RWPE2 (cell line): Measurements from ENCODE around the gene TSC2.
"Not testable (repeated sequence)": the region's sequence is repeated elsewhere in the genome, so short reads cannot be mapped to it uniquely, and the experiment has no call there.

Experiments
- ATAC-seq: fragments of 200-7000 bp; cut with Tn5 transposase; 3 replicates; pipeline ENCODE4 v1.9.1; 2021; ENCODE audit warnings: low read depth
- DNase-seq: peaks from one replicate; pipeline ENCODE4 v3.0.0-alpha.2; 2020; ENCODE audit warnings: low spot score
- H3K27ac ChIP-seq: fragments of 450-650 bp; 2 replicates; pipeline ENCODE4 v1.5.1; 2017; ENCODE audit warnings: mild to moderate bottlenecking; ENCODE audit not compliant: poor library complexity, severe bottlenecking
- H3K27me3 ChIP-seq: fragments of 250-450 bp; sonication (Bioruptor Pico); 2 replicates; pipeline ENCODE4 v1.5.1; 2021; ENCODE audit warnings: mild to moderate bottlenecking, moderate library complexity; ENCODE audit not compliant: insufficient read depth, poor library complexity, severe bottlenecking
- H3K36me3 ChIP-seq: fragments of 250-450 bp; sonication (Bioruptor Pico); 2 replicates; pipeline ENCODE4 v1.5.1; 2020; ENCODE audit warnings: low read depth, mild to moderate bottlenecking, moderate library complexity
- H3K4me1 ChIP-seq: fragments of 250-450 bp; sonication (Bioruptor Pico); 2 replicates; pipeline ENCODE4 v1.5.1; 2021; ENCODE audit warnings: mild to moderate bottlenecking, moderate library complexity; ENCODE audit not compliant: insufficient read depth, poor library complexity, severe bottlenecking
- H3K4me3 ChIP-seq: fragments of 250-450 bp; sonication (Bioruptor Pico); 2 replicates; pipeline ENCODE4 v1.5.1; 2021; ENCODE audit warnings: mild to moderate bottlenecking, moderate library complexity; ENCODE audit not compliant: severe bottlenecking
- H3K9me3 ChIP-seq: fragments of 250-450 bp; sonication (Bioruptor Pico); 2 replicates; pipeline ENCODE4 v1.5.1; 2021; ENCODE audit warnings: mild to moderate bottlenecking, moderate library complexity; ENCODE audit not compliant: severe bottlenecking
- TF ChIP-seq, protein P1 (sequence below): fragments of 450-650 bp; IDR thresholded peaks from one replicate; pipeline ENCODE4 v1.5.1; 2017; ENCODE audit warnings: mild to moderate bottlenecking, moderate library complexity; ENCODE audit not compliant: poor library complexity, severe bottlenecking

TSC2 gene

DNA sequence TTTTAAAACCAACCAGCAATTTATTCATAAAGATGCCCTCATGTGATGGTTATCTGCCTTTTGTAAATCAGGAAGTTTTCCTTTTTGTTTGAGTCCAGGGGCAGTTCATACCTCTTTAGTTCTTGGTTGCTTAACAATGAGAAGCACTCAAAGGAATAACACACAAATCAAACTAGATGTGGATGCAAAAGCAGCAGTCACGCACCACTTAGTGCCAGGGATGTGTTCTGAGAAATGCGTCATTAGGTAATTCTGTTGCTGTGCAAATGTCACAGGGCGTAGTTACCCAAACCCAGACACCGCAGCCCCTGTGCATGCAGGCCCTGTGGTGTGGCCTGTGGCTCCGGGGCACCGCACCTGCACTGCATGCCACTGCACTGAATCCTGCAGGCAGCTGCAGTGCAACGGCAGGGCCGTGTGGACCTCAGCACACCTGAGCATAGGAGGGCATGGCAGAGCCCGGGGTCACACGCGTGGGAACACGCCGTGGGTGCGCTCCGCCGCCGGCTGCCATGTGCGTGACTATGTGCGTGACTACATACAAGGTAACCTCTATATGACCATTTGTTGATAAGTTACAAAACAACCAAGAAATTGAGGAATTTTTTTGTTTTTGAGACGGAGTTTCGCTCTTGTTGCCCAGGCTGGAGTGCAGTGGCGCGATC is 48.3 kb downstream of the TSC2 start:
- H3K27me3 ChIP-seq = no peaks in the 10 kb centered on the region
- no peaks in the 10 kb centered on the region for H3K9me3 ChIP-seq
- DNase-seq = no peak
- H3K27ac ChIP-seq = no peak overlapping the region
- no peak for ATAC-seq
- peaks cover 66% of the 10 kb centered on the region for H3K36me3 ChIP-seq
- TF ChIP-seq, protein P1, sequence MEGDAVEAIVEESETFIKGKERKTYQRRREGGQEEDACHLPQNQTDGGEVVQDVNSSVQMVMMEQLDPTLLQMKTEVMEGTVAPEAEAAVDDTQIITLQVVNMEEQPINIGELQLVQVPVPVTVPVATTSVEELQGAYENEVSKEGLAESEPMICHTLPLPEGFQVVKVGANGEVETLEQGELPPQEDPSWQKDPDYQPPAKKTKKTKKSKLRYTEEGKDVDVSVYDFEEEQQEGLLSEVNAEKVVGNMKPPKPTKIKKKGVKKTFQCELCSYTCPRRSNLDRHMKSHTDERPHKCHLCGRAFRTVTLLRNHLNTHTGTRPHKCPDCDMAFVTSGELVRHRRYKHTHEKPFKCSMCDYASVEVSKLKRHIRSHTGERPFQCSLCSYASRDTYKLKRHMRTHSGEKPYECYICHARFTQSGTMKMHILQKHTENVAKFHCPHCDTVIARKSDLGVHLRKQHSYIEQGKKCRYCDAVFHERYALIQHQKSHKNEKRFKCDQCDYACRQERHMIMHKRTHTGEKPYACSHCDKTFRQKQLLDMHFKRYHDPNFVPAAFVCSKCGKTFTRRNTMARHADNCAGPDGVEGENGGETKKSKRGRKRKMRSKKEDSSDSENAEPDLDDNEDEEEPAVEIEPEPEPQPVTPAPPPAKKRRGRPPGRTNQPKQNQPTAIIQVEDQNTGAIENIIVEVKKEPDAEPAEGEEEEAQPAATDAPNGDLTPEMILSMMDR = no peak
- H3K4me3 ChIP-seq = no peak overlapping the region
- no peaks in the 10 kb centered on the region for H3K4me1 ChIP-seq

DNA sequence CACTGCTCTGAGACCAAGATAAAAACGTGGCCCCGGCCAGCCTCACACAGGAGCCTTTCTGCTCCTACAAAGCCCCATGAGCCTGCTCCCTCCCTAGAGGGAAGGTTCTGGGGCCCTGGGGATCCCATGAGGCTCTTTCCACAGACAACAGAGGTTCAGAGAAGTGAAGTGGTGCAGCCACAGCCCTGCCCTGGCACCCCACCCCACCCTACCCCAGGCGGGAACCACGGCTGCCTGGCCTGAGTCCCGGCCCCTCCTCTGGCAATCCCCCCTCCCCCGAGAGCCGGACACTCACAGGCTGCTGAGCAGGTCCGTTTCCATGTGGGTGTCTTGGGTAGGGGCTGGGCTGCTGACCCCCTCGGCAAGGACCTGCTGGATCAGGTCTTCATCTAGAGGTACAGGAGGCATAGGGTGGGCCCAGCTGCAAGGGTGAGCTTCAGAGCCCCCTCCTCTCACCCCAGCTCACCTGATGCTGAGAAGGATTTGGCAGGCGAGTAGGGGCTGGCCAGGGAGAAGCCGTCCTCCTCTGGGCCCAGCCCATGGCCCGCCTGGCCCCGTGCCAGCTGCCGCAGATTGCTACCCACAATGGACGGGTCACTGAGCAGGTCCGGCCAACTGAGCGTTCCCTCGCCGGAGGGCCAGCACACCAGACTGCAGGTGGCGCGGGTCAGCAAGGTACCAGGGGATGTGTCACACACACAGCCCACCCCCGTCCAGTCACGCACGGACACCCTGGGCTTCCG is 49.2 kb downstream of the TSC2 start:
- Histone ChIP-seq H3K4me3 (no peak overlapping the region), H3K4me1 (no peaks in the 10 kb centered on the region), H3K36me3 (peaks cover 64% of the 10 kb centered on the region), H3K27me3 (no peaks in the 10 kb centered on the region), H3K27ac (no peak overlapping the region), H3K9me3 (no peaks in the 10 kb centered on the region)
- TF ChIP-seq, protein P1 = no peak
- no peak for ATAC-seq
- DNase-seq = no peak

DNA sequence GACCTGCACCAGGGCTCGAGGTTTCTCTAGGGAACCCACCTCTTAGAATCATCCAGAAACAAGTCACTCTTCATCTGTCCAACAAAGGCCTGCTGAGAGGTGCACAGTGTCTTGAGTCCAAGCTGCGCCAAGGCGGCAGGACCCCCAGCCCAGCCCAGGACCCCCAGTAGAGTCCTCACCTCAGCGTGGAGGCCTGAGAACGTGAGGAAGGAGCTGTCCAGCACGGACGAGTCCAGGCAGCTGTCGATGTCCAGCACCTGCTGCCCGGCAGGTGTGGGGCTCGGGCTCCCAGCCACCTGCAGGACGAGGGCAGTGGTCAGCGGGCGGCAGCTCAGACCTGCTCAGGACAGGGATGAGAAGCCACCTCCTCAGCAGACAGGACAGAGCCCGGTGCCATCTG is 49.9 kb downstream of the TSC2 start:
- not testable (repeated sequence) for ATAC-seq, H3K27me3 ChIP-seq, H3K4me3 ChIP-seq, H3K4me1 ChIP-seq, DNase-seq, H3K27ac ChIP-seq, H3K9me3 ChIP-seq
- H3K36me3 ChIP-seq = peaks cover 59% of the 10 kb centered on the region

DNA sequence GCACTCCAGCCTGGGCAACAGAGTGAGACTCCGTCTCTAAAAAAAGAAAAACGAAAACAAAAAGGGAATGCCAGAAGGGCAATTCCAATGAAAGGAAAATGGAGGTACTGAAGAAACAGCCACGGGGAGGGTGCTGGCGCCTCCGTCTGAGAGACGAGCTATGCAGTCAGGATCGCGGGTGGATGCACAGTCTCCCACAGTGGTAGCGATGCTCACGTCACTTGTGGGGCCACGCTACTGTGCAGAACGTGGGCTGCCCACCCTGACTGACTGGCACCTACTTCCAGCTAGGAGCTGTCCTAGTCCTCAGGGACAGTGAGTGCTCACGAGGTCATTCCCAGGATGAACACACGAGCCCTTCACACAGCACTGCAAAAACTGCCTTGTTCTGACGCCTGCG is 53.8 kb downstream of the TSC2 start:
- not testable (repeated sequence) for ATAC-seq, H3K9me3 ChIP-seq, H3K27me3 ChIP-seq, DNase-seq, H3K4me1 ChIP-seq, H3K27ac ChIP-seq, H3K4me3 ChIP-seq
- peaks cover 24% of the 10 kb centered on the region for H3K36me3 ChIP-seq

DNA sequence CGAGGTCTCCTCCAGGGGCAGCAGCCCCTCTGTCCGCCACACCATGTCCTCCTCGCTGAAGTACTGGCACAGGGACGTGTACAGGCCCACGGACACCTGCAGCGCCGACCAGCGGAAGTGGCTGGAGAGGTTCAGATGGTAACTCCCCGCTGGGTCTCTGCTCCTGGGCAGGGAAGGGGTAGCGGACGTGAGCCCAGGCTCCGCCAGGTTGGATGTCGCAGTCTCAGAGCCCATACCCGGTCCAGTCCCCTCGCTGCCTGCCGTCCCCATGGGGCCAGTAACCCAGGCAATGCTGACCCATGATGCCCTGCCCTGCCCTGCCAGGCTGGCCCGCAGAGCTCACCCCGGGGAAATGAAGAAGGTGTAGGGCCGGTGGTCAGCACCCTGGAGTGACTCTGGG is 54.7 kb downstream of the TSC2 start:
- H3K4me1 ChIP-seq = no peaks in the 10 kb centered on the region
- H3K27me3 ChIP-seq = no peaks in the 10 kb centered on the region
- ATAC-seq = no peak
- no peaks in the 10 kb centered on the region for H3K9me3 ChIP-seq
- TF ChIP-seq, protein P1 = no peak
- no peak for DNase-seq
- no peak overlapping the region for H3K27ac ChIP-seq
- H3K4me3 ChIP-seq = no peak overlapping the region
- peaks cover 21% of the 10 kb centered on the region for H3K36me3 ChIP-seq

DNA sequence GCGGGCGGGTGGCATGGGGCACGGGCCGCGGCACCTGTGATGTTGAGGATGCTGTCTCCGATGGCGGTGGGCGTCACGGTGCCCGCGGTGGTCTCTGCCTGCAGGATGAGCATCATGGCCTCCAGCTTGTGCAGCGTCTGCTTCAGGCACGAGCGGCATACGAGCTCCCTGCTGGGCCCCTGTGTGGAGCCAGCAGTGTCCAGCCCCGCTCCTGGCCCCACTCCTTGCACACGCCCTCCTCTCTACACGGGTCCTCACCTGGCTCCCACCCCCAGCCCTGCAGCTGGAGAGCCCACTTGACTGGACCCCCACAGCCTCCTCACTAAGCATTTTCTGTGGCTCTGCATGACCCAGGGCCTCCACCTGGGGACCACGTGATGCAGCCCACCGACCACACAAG is 56.7 kb downstream of the TSC2 start:
- not testable (repeated sequence) for DNase-seq

DNA sequence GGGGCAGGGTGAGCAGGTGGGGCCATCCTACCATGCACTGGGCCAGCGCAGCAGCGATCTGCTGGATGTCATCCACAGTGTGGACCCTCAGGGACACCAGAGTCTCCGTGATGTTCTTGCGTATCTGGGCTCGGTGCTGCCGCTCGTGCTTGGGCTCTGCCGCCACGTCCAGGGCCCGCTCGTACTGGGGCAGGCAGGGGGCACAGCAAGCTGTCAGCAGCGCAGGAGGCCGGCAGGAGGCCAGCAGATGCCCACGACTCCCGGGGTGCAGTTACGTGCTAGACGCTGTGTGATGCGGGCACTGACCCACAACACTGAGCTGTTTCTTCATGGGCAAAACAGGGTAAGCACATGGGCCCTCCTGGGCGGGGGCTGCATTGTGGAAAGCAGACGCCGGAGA is 57.5 kb downstream of the TSC2 start:
- H3K27ac ChIP-seq, H3K27me3 ChIP-seq, H3K9me3 ChIP-seq, H3K4me3 ChIP-seq, H3K4me1 ChIP-seq, DNase-seq, ATAC-seq: not testable (repeated sequence)
- peaks cover 12% of the 10 kb centered on the region; the same call in 1 of the 2 replicates for H3K36me3 ChIP-seq

More for the DNA sequence above, 56.7 kb downstream of the TSC2 start:
- H3K27me3 ChIP-seq, H3K9me3 ChIP-seq, H3K4me1 ChIP-seq, ATAC-seq, H3K27ac ChIP-seq, H3K4me3 ChIP-seq: not testable (repeated sequence)
- peaks cover 12% of the 10 kb centered on the region; the same call in 1 of the 2 replicates for H3K36me3 ChIP-seq

DNA sequence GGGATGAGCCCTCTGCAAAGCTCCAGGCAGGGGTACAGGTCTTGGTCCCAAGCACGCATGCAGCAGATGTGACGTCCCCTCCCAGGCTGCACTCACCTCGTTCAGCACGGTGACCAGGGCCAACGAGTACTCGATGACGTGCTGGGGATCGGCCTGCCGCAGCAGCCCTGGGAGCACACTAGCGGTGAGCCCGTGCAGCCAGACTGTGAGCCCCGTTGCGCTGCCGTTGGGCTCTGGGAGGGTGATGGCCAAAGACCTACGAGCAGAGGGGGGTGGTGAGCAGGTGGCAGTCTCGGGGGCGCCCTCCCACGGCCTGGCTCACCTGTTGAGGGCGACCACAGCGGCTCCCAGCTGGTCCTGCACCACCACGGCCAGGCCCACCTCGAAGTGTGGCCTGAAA is 58.0 kb downstream of the TSC2 start:
- peaks cover 12% of the 10 kb centered on the region; the same call in 1 of the 2 replicates for H3K36me3 ChIP-seq
- not testable (repeated sequence) for H3K27me3 ChIP-seq, H3K4me1 ChIP-seq, ATAC-seq, H3K4me3 ChIP-seq, H3K27ac ChIP-seq, DNase-seq, H3K9me3 ChIP-seq

DNA sequence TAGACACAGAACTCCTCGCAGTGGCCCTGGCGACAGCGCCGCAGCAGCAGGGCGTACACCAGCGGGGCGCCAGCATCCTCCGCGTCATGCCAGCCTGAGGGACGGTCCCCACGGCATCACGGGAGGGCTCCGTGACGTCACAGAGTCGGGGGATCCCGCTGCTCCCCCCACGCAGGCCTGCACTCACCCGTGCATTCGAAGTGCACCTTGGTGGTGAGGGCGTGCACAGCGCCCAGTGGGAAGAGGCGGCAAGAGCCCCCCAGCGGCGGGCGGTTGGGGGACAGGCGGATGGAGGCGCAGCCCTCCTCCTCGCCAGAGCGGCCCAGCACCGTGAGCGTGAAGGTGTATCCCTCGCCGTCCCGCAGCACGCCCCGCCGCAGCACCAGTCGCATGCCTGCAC is 58.4 kb downstream of the TSC2 start:
- not testable (repeated sequence) for H3K4me3 ChIP-seq, H3K27me3 ChIP-seq, ATAC-seq, H3K9me3 ChIP-seq, H3K4me1 ChIP-seq, DNase-seq, H3K27ac ChIP-seq
- peaks cover 14% of the 10 kb centered on the region; the same call in 1 of the 2 replicates for H3K36me3 ChIP-seq
